K562 (cell line): ENCODE results near the gene TRIM38.

Experiments used
- ATF3 ChIP-seq, 2 experiments: fragments of 450-650 bp in 1 of 2; sonication (generic) in 1 of 2; formaldehyde crosslinking in 1 of 2; IDR thresholded peaks in 1 of 2; conservative IDR thresholded peaks in 1 of 2; 2 replicates each; pipeline versions ENCODE4 v1.6.1 to v1.8.1; 2016 to 2023; ENCODE audit warnings: mild to moderate bottlenecking in 2 of 2, moderate library complexity in 2 of 2, inconsistent platforms in 1 of 2, missing genetic modification reagents in 1 of 2
- CHCHD3 ChIP-seq: fragments of 250-450 bp; sonication (Bioruptor Pico); IDR thresholded peaks from 2 replicates; pipeline ENCODE4 v2.1.2; 2022; ENCODE audit warnings: mild to moderate bottlenecking
- CTCF ChIP-seq, 3 experiments: IDR thresholded peaks in 2 of 3; conservative IDR thresholded peaks in 1 of 3; 2 replicates each; pipeline ENCODE4 v1.5.1; 2011 to 2012; ENCODE audit warnings: low read length in 3 of 3, mild to moderate bottlenecking in 3 of 3, control low read depth in 2 of 3, improper control_type of control experiment in 1 of 3, inconsistent platforms in 1 of 3, low read depth in 1 of 3, mixed read lengths in 1 of 3, moderate library complexity in 1 of 3; ENCODE audit not compliant: insufficient read depth in 2 of 3
- EGR1 ChIP-seq: fragments of 450-650 bp; conservative IDR thresholded peaks from 2 replicates; pipeline ENCODE4 v1.6.1; 2017; ENCODE audit warnings: mild to moderate bottlenecking
- MLLT1 ChIP-seq, 2 experiments: fragments of 450-650 bp; IDR thresholded peaks; 2 replicates each; pipeline ENCODE4 v1.6.1; 2016
- NRF1 ChIP-seq, 2 experiments: fragments of 450-650 bp; IDR thresholded peaks in 1 of 2; conservative IDR thresholded peaks in 1 of 2; 2 replicates each; pipeline ENCODE4 v1.6.1; 2014; ENCODE audit warnings: mild to moderate bottlenecking in 2 of 2
- PHF8 ChIP-seq: fragments of 200-600 bp; sonication (generic); IDR thresholded peaks from 2 replicates; pipeline ENCODE4 v1.6.1; 2012; ENCODE audit warnings: mixed run types, mild to moderate bottlenecking, inconsistent platforms, low read length, moderate library complexity, borderline replicate concordance
- STAT6 ChIP-seq: sonication (generic); formaldehyde crosslinking; IDR thresholded peaks from 2 replicates; pipeline ENCODE4 v1.8.1; 2023; ENCODE audit warnings: mild to moderate bottlenecking, missing genetic modification reagents
- YY1 ChIP-seq, 3 experiments: IDR thresholded peaks; 2 replicates each; pipeline ENCODE4 v1.6.1; 2011; ENCODE audit warnings: low read length in 2 of 3, mild to moderate bottlenecking in 2 of 3, moderate library complexity in 2 of 3, borderline replicate concordance in 1 of 3, control low read depth in 1 of 3, low read depth in 1 of 3; ENCODE audit not compliant: insufficient read depth in 3 of 3, insufficient replicate concordance in 2 of 3, control insufficient read depth in 1 of 3, insufficient read length in 1 of 3; ENCODE audit errors: extremely low read depth in 1 of 3

- TF ChIP-seq STAT6 (no peak), CHCHD3 (no peak), CTCF (IDR thresholded peaks at IDR 0.05 in 2 of 3, conservative IDR thresholded peaks at IDR 0.05 in 1 of 3; ENCODE audit: insufficient read depth in 2 of 3, low read depth in 1 of 3, low read length in 3 of 3) (no peak), ATF3 (IDR thresholded peaks at IDR 0.05) (no peak), ATF3 (CRISPR knock-in tag; conservative IDR thresholded peaks at IDR 0.05) (no peak), MLLT1 (IDR thresholded peaks at IDR 0.05) (no peak), NRF1 (conservative IDR thresholded peaks at IDR 0.05 in 1 of 2, IDR thresholded peaks at IDR 0.05 in 1 of 2) (no peak), PHF8 (no peak), EGR1 (no peak), YY1 (IDR thresholded peaks at IDR 0.05; ENCODE audit: borderline replicate concordance in 1 of 3, control insufficient read depth in 1 of 3, extremely low read depth in 1 of 3, insufficient read depth in 3 of 3, insufficient read length in 1 of 3, insufficient replicate concordance in 2 of 3, low read depth in 1 of 3, low read length in 2 of 3) (no peak)
Observed at GRCh38 chr6:25972128-25972527, 9.5 kb downstream of the TRIM38 start.
